HG03460 (cell line): ENCODE data around the gene MAP3K20.
"Not testable (repeated sequence)": the region's sequence is repeated elsewhere in the genome, so short reads cannot be mapped to it uniquely, and the experiment has no call there.

Source experiments
- ATAC-seq: cut with Tn5 transposase; IDR thresholded peaks from one replicate; pipeline ENCODE4 v1.9.1; 2021; ENCODE audit not compliant: unreplicated experiment

The MAP3K20 gene

GRCh38 chr2:173193925-173194324 lies 118.3 kb downstream of the MAP3K20 start:
- ATAC-seq, result no peak

DNA sequence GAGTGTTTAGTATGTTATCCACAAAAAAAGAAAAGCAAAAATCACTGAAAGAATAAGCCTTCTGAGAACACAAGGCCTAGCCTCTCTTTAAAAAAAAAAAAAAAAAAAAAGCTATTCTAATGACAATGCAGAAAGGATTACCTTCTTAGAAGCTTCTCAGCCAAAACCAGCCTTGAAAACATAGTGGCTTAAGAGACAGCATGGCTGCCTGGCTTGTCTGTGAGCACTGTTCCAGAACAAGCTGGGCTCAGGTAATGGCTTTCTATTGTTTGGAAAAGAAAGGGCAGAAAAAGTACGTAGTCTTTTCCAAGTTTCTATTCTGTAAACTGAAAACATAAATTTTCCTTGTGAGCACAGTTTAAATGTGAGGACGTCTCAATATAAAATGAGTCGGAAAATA lies 119.5 kb downstream of the MAP3K20 start:
- ATAC-seq, result no peak

DNA sequence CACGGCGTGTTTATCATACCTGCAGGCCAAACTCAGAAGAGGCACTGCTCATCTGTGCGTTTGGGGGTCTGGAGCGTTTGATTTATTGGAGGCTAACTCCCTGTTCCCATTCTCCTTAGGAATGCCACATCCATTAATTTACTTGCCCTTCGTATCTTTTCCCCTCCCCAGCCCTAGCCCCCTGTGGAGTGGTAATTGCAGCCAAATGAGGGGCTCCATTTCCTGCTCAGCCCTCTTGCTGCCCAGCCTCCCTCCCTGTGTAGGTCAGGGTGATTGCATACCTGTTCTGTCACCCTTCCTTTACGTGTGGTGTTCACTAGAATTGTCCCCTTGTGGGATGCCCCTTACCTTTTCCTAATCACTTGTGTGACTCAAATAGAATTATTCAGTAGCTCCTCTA lies 120.4 kb downstream of the MAP3K20 start:
- no peak for ATAC-seq

- ATAC-seq, result no peak
These were observed 121.0 kb downstream of the MAP3K20 start for GRCh38 chr2:173196638-173197037.

DNA sequence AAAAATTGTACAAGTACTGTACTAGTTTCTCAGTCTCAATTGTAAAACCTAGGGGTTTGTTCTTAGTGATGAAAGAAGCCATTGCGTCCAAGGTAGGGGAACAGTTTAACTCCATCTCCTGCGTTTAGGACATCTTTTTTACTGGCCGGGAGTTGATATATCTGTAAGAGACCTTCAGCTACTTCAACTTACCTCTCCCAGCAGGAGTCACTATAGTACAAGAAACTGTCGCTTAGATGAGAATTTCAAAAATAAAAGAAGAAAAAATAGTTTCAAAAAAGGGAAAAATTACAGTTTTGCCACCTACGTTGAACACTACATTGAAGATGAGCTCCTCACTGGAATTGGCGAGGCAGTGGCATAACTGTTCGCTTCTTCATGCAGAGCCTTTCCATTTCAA lies 122.7 kb downstream of the MAP3K20 start:
- no peak for ATAC-seq

GRCh38 chr2:173199294-173199693 lies 123.6 kb downstream of the MAP3K20 start:
- ATAC-seq, result no peak

DNA sequence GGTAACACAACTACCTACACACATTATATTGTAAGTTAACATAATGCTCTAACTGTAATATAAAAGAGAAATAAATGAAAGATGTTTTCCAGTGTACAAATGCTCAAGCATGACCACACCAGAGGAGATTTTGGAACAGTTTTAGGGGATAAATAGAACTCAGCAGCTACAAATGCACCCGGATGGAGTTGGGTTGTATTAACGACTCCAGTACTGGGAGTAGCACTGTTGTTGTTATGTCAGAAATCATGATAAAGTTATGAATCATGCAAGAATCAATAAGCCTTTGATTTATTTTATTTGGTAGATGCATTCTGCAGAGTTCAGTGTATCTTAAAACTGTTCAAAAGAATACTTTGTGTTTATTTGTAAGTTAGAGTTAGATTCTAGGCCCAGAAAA lies 126.9 kb downstream of the MAP3K20 start:
- no peak for ATAC-seq

DNA sequence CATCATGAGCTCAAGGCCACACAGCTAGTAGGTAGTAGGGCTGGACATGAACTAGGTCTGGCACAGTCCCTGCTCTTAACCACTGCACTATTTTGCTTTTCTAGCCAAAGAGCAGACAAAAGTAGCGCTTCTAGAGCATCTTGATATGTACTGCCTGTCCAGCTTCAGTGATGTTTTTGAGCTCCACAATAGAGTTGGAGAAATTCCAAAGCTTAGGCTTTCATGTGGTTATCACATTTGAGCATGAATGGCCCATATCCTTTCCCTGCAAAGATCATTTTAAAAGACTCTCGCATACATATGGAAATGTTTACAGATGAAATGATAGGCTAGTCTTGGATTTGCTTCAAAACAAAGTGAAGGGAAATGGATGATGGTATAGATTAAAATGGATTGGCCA lies 128.7 kb downstream of the MAP3K20 start:
- ATAC-seq, result no peak

DNA sequence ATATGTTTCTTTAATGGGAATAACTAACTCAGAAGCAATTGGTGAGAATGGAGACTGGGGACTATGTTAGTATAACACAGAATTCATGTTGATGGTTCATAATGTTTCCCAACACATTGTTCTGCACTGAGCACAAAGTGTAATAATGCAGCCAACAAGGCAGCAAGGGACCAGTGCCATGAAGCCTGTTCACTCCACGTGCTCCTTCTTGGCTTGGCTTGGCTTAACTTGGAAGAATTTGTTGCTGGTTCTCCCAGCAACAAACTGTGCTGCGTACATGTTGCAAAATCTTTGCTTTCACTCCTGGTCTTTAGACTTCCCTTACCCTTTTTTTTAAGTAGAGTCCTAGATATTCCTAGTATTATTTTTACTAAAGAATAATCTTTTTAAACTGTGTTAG lies 129.7 kb downstream of the MAP3K20 start:
- ATAC-seq, result no peak

DNA sequence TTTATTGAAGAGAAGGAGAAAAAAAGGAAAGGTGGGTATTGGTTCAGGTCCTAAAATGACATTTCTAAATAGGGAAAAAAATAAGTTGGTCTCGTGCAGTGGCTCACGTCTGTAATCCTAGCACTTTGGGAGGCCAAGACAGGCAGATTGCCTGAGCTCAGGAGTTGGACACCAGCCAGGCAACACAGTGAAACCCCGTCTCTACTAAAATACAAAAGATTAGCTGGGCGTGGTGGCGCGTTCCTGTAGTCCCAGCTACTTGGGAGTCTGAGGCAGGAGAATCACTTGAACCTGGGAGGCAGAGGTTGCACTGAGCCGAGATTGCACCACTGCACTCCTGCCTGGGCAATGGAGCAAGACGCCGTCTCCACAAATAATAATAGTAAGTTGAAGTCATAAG lies 131.5 kb downstream of the MAP3K20 start:
- ATAC-seq, result not testable (repeated sequence)

- peak; percentile 73 for ATAC-seq
These were observed 134.9 kb downstream of the MAP3K20 start for GRCh38 chr2:173210270-173211196.

DNA sequence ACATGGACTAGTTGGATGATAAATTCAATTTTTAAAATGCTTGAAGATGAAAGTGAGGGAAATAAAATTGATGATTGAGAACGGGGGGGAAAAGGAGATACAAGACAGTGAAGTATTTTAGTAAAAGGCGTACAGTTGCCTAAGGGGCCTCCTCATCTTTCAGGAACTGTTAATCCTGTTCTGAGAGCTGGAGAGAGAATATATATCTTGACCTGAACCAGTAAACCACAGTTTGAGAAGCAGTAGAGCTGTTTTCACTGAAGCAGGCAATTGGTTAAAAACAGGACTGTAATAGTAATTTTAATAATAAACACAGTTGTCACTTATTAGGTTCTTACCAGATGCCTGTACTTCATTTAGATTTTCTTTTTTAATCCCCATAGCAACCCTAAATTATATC lies 137.5 kb downstream of the MAP3K20 start:
- no peak for ATAC-seq

DNA sequence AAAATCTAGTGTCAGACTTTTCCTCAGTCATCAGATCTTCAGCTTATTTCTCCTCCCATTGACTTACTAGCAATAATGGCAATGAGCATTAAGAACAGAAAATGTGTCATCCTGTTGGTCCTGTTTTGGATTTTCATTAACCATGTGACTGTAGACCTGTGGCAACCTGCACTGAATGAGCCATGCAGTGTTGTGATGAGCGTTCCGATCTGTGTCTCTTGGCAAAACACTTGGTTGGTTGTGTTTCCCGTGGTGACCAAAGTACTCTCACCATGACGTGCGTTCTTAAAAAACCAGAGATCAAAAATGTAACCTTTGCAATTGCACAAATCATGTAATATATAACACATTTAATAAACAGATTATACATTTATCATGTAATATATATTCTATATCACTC lies 138.6 kb downstream of the MAP3K20 start:
- ATAC-seq, result no peak

DNA sequence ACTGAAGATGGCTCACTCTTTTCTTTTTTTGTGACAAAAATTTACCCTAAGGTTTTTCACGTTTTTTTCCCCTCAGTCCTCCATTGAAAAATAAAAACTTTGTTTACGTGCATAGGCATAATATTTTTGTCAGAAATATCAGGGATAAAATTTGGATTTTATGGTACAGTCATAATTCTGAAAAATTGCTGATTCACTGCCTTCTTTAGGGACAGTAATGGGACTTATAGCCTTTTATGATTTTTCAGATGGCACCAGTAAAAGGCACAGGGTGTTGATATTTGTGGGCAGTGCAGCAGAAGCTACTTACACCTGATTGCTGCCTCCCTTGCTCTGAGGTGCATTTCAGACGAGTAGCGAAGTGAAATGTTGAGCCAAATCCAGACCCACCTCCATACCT lies 139.7 kb downstream of the MAP3K20 start:
- ATAC-seq, result no peak

DNA sequence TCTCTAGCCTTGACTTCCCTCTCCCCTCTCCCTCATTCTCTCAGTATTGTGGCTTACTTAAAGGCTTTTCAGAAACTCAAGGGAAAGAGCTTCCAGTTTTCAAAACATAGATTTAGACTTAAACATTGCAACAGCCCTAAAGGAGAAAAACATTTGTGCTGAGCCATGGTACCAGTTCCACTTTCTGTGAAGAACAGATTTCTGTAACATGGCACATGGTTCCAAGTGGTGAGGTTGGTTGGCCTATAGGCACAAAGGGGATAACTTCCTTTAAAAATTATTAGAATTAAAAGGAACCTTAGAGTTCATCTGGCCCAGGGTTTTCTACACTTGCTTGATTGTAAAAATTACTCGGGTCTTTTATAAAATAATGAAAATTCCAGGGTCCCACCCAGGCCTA lies 140.4 kb downstream of the MAP3K20 start:
- ATAC-seq, result no peak

DNA sequence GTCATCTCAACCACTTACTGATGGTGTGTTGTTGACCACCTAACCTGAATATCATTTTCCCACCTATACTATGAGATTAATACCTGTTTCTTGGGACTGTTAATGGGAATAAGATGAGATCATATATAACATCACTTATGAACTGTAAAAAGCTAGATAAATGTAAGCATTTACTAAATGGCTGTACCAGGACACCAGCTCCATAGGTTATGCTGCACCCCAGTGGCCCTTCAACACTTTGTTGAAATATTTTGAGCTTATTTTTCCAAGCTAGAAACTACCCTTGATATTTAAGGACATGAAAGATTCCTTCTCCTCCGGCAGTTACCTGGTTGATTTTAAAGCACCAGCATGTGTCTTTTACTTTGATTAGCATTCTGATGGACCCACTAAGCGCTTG lies 141.0 kb downstream of the MAP3K20 start:
- ATAC-seq, result no peak

- no peak for ATAC-seq
These were observed 141.6 kb downstream of the MAP3K20 start for GRCh38 chr2:173217116-173217840.

DNA sequence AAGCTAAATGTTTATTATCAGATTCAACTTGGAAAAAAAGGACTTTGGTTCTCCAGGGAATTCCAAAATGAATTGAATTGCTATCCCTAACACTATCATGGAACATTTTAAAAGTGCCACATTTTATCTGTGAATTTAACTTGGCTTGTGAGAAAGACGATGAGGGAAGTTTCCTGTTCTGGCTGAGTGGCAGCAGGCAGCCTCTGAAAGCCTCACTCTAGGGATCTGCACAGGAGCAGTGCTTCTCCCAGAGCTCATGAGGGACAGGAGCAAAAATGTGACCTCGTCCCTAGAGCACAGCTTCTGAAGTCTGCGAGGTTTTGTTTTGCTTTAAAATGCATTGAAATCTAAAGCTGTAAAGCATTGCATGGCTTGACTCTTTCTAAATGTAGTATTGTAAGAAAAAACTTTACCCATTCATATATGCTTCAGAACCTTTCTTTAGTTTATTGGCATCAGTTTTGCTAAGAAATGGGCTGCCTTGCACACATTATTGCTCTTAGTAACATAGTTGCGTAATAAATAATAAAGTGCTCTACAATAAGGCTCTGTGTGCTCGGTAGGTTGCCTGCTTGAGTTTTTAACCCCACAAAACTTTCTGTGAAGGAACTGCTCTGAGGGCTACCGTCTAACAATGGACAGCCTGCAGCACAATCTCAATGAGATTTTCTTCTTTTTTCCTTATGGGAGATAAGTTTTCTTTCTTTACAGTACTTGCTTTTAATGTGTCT lies 142.8 kb downstream of the MAP3K20 start:
- no peak for ATAC-seq

DNA sequence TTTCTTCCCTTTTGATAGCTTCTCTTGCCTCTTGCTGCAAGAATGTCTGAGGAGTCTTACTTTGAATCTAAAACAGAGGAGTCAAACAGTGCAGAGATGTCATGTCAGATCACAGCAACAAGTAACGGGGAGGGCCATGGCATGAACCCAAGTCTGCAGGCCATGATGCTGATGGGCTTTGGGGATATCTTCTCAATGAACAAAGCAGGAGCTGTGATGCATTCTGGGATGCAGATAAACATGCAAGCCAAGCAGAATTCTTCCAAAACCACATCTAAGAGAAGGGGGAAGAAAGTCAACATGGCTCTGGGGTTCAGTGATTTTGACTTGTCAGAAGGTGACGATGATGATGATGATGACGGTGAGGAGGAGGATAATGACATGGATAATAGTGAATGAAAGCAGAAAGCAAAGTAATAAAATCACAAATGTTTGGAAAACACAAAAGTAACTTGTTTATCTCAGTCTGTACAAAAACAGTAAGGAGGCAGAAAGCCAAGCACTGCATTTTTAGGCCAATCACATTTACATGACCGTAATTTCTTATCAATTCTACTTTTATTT lies 145.6 kb downstream of the MAP3K20 start:
- ATAC-seq, result no peak

DNA sequence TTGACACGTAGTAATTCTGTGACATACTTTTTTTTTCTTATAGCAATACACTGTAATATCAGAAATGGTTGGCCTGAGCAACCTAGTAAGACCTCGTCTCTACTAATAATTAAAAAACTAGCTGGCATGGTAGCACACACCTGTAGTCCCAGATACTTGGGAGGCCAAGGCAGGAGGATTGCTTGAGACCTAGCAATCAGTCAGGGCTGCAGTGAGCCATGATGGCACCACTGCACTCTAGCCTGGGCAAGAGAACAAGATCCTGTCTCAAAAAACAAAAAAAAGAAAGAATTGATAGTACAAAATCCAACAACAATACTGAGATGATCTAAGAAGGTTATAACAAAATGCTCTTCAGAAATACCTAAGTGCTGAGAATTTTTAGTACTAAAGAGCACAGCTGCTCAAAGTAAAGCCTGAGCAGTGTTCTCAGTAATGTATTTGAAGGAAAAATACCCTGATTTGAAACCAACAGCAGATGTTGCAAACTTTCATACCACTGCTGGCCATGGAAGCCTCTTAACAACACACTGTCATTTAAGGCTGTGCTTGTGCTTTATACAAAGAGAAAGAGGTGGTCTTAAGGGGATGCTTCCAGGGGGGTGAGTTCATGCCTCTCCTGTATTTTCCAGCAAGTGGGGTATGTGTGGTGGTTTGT lies 146.4 kb downstream of the MAP3K20 start:
- ATAC-seq, result peak; percentile 73

DNA sequence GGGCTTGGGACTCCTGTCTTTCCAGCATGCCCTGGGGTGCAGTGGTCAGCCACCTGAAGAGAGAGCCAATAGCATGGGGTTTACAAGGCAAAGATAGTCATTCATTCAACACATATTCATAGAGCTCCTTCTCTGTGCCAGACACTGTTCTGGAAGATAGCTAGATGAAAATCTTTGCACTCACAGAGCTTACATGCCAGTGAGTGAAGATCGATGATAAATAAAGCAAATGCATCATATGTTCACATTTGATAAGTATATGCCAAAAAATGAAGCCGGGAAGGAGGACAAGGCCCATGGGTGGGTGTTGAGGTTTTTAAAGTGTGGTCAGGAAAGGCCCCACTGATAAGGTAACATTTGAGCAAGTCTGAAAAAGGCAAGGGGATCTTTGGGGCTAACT lies 148.2 kb downstream of the MAP3K20 start:
- no peak for ATAC-seq
